ENCODE results near the gene SEMA3A.
"Not testable (repeated sequence)": the region's sequence is repeated elsewhere in the genome, so short reads cannot be mapped to it uniquely, and the experiment has no call there.

The SEMA3A gene

GRCh38 chr7:84194484-84195271 is at the start of gene SEMA3A:
SEMA3A (minus strand) TSS chr7:84194789; CDS start chr7:84194586, 203 bp downstream.
- no peak for FAIRE-seq

GRCh38 chr7:84243037-84243436 is 48.4 kb upstream of the SEMA3A start:
- FAIRE-seq: not testable (repeated sequence)

GRCh38 chr7:84238596-84238995 is 44.0 kb upstream of the SEMA3A start:
- FAIRE-seq: no peak

- no peak for FAIRE-seq
Observed at GRCh38 chr7:84237533-84238173, 43.1 kb upstream of the SEMA3A start.

DNA sequence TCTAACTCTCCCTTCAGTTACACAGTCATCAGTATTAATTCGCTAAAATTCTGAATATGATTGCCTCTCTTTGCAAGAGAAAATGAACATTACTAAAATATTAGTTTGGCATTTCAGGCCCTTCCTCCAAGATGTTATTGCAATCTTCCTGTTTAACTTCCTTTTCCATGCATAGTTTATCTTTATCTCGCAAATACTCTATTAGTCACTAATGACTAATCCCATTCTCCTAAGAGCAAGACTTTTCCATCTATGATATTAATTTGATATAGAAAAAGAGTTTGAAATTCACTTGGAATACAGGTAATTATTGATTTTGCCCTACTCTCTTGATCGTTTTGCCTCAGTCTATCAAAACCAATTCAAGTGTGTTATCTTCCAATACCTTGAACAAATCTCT is 41.8 kb upstream of the SEMA3A start:
- FAIRE-seq: no peak

GRCh38 chr7:84232646-84233045 is 38.1 kb upstream of the SEMA3A start:
- no peak for FAIRE-seq

DNA sequence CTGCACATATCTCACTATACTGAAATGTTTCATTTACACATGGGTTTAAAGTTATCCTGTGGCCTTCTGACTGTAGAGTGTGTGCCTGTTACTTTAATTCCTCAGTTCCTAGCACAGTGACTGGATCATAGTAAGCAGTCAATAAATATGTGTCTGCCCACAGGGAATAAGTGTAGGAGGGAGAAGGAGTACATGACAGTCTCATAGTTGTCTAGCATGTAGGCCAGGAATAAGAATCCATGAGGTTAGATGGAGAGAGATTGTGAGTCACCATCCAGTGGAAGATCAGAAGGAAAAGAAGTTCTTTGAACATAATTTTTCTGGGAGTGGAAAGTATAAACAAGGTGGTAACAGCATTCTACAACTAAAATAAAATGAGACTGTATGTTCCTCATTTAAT is 36.6 kb upstream of the SEMA3A start:
- peak; percentile 88 for FAIRE-seq

DNA sequence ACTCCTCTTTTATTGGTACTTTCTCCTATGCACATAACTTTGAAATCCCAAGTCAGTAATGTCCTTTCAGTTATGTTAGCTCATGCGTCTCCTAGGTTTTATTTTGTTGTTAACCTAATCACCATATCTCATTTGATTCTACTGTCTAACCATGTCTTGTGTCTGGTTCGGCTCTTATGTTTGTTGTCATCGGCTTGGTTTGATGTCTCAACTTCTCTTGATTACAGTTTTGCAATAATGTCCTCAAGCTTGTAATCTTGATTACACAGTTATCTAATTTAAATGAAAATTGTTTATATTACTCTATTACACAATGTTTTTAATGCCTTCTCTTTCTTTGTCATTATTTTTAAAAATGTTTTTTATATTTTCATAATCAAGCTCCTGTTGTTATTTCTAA is 35.9 kb upstream of the SEMA3A start:
- no peak for FAIRE-seq

- FAIRE-seq: no peak
Observed at GRCh38 chr7:84228526-84228925, 33.9 kb upstream of the SEMA3A start.

DNA sequence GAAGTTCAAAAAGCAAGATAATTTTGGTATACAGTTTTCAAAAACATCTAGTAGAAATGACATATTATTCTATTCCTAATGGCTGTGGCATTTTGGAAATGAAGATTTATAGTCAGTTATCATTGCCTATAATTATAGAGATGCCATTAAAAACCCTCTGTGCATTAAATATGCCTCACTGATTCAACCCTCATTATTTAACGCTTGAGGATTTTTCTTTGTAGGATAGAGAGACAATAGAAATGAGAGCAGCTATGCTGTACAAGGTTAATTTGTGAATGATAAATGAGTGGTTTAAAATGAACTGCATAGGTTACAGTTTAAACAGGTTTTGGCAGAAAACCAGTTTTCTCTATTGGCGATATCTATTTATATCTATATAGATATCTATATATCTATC is 32.2 kb upstream of the SEMA3A start:
- no peak for FAIRE-seq

GRCh38 chr7:84224505-84224904 is 29.9 kb upstream of the SEMA3A start:
- no peak for FAIRE-seq

DNA sequence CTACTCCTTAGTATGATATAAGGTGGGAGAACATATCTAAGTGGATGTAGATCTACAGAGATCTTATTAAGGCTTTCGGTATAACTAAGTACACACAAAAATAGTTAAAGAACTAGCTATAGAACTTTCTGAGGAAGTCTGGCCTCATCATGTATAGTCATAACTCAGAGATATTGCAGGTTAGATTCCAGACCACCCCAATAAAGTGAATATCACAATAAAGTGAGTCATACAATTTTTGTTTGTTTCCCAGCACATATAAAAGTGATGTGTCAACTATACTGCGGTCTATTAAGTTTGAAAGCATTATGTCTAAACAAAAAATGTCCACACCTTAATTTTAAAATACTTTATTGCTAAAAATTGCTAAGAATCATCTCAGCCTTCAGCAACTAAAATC is 24.7 kb upstream of the SEMA3A start:
- no peak for FAIRE-seq

- FAIRE-seq: no peak
Observed at GRCh38 chr7:84218681-84219080, 24.1 kb upstream of the SEMA3A start.

DNA sequence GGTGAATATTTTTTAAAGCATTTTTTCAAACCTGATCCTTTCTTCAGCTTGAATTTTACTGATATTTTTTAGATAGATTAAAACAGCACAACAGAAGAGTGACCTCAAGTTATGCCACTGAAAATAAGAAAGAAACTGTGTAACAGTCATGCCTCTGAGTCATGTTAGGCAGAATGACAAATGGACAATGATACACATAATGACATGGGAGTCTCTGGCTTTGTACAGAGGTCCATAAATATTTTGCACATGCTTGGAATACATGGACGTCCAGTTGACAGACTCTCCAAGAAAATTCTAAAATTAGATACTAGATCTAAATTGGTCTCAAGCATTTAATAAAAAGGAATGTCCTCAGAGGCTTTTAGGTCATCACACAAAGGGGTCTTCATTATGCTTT is 21.9 kb upstream of the SEMA3A start:
- no peak for FAIRE-seq

DNA sequence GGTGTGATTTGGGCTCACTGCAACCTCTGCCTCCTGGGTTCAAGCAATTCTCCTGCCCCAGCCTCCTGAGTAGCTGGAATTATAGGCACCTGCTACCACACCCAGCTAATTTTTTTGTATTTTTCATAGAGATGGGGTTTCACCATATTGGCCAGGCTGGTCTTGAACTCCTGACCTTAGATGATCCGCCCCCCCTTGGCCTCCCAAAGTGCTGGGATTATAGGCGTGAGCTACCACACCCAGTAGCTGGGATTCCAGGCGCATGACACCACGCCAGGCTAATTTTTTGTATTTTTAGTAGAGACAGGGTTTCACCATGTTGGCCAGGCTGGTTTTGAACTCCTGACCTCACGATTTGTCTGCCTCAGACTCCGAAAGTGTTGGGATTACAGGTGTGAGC is 20.2 kb upstream of the SEMA3A start:
- FAIRE-seq: not testable (repeated sequence)

- no peak for FAIRE-seq
Observed at GRCh38 chr7:84210301-84210700, 15.7 kb upstream of the SEMA3A start.

- FAIRE-seq: no peak
Observed at GRCh38 chr7:84209006-84209405, 14.4 kb upstream of the SEMA3A start.

DNA sequence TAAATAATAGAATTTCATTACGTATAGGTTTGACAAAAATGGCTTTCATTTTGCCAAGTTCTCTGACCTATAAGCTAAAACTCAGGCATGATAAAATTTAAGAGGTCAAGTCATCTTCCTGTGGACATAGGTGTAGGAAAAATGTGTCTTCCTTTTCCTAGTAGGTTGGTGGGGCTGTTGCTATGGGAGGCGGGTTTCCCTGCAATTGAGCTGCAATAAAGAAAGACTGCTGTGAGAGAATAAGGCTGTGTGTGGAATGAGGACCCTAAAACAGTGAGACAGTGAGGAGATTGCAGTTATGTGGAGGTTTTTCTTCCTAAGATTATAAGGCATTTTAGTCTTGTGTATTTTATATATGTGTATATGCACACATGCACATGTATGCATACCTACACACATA is 13.0 kb upstream of the SEMA3A start:
- no peak for FAIRE-seq

- FAIRE-seq: no peak
Observed at GRCh38 chr7:84207025-84207424, 12.4 kb upstream of the SEMA3A start.

DNA sequence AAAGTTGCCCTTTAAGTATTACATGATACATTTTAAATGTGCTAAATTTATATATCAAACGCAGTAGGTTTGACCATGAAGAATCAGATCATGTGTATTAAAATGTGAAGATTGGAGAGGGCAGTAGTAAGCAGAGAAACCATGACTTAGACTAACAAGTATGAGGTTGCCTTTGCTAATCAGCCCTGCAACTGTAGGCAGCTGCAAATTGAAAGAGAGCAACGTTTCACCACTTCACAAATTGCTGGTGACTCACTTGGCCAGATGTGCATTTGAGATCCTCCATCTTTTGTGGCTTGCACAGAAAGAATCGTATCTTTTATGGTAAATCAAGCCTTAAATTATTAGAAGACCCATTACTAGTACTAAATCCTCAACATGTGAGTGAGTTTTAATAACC is 10.1 kb upstream of the SEMA3A start:
- FAIRE-seq: no peak

GRCh38 chr7:84202855-84203254 is 8.3 kb upstream of the SEMA3A start:
- FAIRE-seq: no peak

DNA sequence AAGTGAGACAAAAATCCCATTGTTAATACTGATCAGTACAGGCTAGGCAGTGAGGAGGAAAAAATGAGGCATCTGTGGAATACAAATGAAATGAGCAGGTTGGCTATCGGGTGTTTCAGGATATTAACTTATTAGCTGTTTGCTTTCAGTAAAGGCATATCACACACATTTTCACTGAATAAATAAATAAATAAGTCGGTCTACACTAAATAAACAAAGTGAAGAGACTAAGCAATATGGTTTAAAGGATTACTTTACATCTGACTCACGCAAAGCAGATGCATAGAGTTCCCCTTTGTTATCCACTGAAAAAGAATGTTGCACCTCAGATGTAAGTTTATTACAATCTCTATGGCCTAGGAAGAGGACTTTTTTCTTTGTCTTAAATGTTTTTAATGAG is 6.3 kb upstream of the SEMA3A start:
- FAIRE-seq: no peak

DNA sequence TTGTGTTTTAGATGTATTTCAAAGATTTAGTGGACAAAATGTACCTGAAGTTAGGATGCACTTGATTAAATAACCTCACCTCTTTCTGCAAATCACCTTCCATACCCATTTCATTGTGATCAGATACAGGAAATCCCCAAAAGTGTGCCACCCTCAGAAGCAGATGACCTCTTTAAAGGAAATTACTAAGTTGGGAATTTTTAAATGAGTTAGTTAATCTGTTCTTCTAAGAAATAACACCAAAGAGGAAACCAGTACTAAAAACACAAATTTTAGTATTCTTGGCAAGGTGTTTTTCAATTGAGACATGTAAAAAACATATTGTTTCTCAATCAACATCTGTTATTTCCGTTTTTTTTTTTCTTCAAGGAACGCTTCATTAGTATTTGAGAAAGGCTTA is 4.6 kb upstream of the SEMA3A start:
- FAIRE-seq: no peak

- FAIRE-seq: no peak
Observed at GRCh38 chr7:84196084-84196503, 1.5 kb upstream of the SEMA3A start.

All from endometrium (tissue), 2 donors.